Activated CD8-positive, alpha-beta T cell treated with anti-CD3 and anti-CD28 coated beads, Interleukin-2, amount 10 ng/mL, durations not matched to agents 7 days and 5 days (primary cell): ENCODE data around the gene KRT36. TPM values are rescaled to one million over a fixed set of nuclear protein-coding genes. Genes with fewer than 3 reads are reported as not detected.

Source experiments
- ATAC-seq: fragments of 150-1000 bp; cut with Tn5 transposase; one replicate; pipeline ENCODE4 v1.10.0; 2021; ENCODE audit warnings: moderate library complexity
- CTCF ChIA-PET: fragments of 350-600 bp; sonication (Branson Sonifier 250); formaldehyde crosslinking; loops from one replicate; lab custom pipeline; 2021; ENCODE audit warnings: antibody characterized with exemption; lab: Charles Lee
- POLR2A ChIA-PET: fragments of 350-600 bp; sonication (Branson Sonifier 250); formaldehyde crosslinking; loops from one replicate; lab custom pipeline; 2021; ENCODE audit warnings: antibody characterized with exemption; lab: Charles Lee
- DNase-seq: peaks from one replicate; pipeline ENCODE4 v3.0.0-alpha.2; 2020
- H3K27ac Mint-ChIP-seq: one replicate; pipeline ENCODE4 v1.8.0; 2021; ENCODE audit warnings: mild to moderate bottlenecking, mixed read lengths
- H3K27me3 Mint-ChIP-seq: one replicate; pipeline ENCODE4 v1.8.0; 2021; ENCODE audit warnings: low read depth, mixed read lengths
- H3K36me3 Mint-ChIP-seq: one replicate; pipeline ENCODE4 v1.8.0; 2021; ENCODE audit warnings: low read depth, mixed read lengths
- H3K4me1 Mint-ChIP-seq: one replicate; pipeline ENCODE4 v1.8.0; 2021; ENCODE audit warnings: low read depth, mixed read lengths
- H3K4me3 Mint-ChIP-seq: one replicate; pipeline ENCODE4 v1.8.0; 2021; ENCODE audit warnings: mild to moderate bottlenecking, mixed read lengths
- H3K9me3 Mint-ChIP-seq: one replicate; pipeline ENCODE4 v1.8.0; 2022; ENCODE audit warnings: mixed read lengths; ENCODE audit not compliant: insufficient read depth
- total RNA-seq, 2 experiments: library from RNA; stranded (reverse); gene quantifications; one replicate each; pipeline ENCODE4 v1.2.3, GENCODE V29; 2021

Gene KRT36
- total RNA-seq, 2 experiments from 2014 or later: not detected

GRCh38 chr17:41507315-41507880, 17.7 kb upstream of the KRT36 start:
- no peak overlapping the region for H3K4me3 Mint-ChIP-seq
- H3K4me1 Mint-ChIP-seq: no peaks in the 10 kb centered on the region
- H3K27ac Mint-ChIP-seq: no peak overlapping the region
- no peak for DNase-seq
- no peaks in the 10 kb centered on the region for H3K36me3 Mint-ChIP-seq
- no peak for ATAC-seq
- POLR2A ChIA-PET: no interaction called here
- H3K27me3 Mint-ChIP-seq: no peaks in the 10 kb centered on the region
- H3K9me3 Mint-ChIP-seq: no peaks in the 10 kb centered on the region
- CTCF ChIA-PET: interaction anchor here (2.4 kb wide), 2 partner anchors 42 to 155 kb away, joined by 6 to 8 read pairs; no protein-coding TSS in a partner anchor

GRCh38 chr17:41505809-41506767, 16.4 kb upstream of the KRT36 start:
- Mint-ChIP-seq H3K4me3 (no peak overlapping the region), H3K4me1 (no peaks in the 10 kb centered on the region), H3K27me3 (no peaks in the 10 kb centered on the region), H3K36me3 (no peaks in the 10 kb centered on the region), H3K9me3 (no peaks in the 10 kb centered on the region), H3K27ac (no peak overlapping the region)
- DNase-seq: no peak
- ATAC-seq: no peak
- ChIA-PET POLR2A (no interaction called here), CTCF (interaction anchor here (1.2 to 2.4 kb wide), 4 partner anchors 43 to 159 kb away, joined by 3 to 8 read pairs (median 4); no protein-coding TSS in a partner anchor)

DNA sequence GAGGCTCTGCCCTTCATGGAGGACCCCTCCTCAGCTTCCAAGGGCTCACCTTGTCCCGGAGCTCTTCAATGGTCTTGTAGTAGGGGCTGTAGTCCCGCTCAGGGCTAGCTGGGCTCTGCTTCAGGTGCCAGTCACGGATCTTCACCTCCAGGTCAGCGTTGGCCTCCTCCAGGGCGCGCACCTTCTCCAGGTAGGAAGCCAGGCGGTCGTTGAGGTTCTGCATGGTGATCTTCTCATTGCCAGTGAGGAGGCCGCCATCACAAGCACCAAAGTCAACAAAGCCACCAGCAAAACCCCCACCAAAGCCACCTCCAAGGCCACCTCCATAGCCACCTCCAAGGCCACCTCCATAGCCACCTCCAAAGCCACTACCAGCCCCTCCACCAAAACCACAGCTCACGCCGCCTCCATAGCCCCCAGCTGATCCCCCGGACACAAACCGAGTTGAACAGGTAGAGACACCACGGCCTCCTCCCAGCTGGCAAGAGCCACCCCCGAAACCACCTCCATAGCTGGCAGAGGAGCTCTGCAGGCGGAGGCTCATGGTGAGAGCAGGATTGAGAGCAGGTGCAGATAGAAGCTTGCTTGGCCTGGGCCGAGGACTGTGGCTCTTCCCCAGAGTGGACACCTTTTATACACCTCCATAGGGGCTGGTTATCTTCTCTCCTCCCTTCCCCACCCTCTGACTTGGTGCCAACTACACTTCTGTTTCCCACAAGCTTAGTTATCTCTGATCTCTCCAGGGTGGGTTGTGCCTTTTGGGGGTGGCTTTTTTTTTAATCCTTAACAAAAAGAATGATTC, 15.5 kb upstream of the KRT36 start, which contains the start of gene KRT13:
TSS of gene KRT13 (minus strand) at position 606 of the 802 bp plus-strand sequence. CDS start at position 544, 62 bp downstream.
- H3K4me3 Mint-ChIP-seq: no peak within 1 kb of the TSS

GRCh38 chr17:41504246-41504977, 14.7 kb upstream of the KRT36 start:
- ChIA-PET CTCF (interaction anchor here (1.6 kb wide), 1 partner anchor 44 kb away, joined by 3 read pairs; no protein-coding TSS in a partner anchor), POLR2A (interaction anchor here (1.6 kb wide), 1 partner anchor 184 kb away, joined by 3 read pairs; the partner anchor contains the start of gene EIF1)
- ATAC-seq (no peak), DNase-seq (no peak)
- H3K36me3 Mint-ChIP-seq: no peaks in the 10 kb centered on the region
- no peak overlapping the region for H3K27ac Mint-ChIP-seq
- no peaks in the 10 kb centered on the region for H3K9me3 Mint-ChIP-seq
- no peaks in the 10 kb centered on the region for H3K4me1 Mint-ChIP-seq
- no peaks in the 10 kb centered on the region for H3K27me3 Mint-ChIP-seq
- no peak overlapping the region for H3K4me3 Mint-ChIP-seq

More for the DNA sequence above, 15.5 kb upstream of the KRT36 start, which contains the start of gene KRT13:
- H3K36me3 Mint-ChIP-seq: no peaks in the 10 kb centered on the region
- H3K27me3 Mint-ChIP-seq: no peaks in the 10 kb centered on the region
- no peaks in the 10 kb centered on the region for H3K4me1 Mint-ChIP-seq
- ChIA-PET CTCF (interaction anchor here (1.2 to 1.6 kb wide), 3 partner anchors 43 to 160 kb away, joined by 3 read pairs; no protein-coding TSS in a partner anchor), POLR2A (no interaction called here)
- ATAC-seq (no peak), DNase-seq (no peak)
- no peaks in the 10 kb centered on the region for H3K9me3 Mint-ChIP-seq
- H3K27ac Mint-ChIP-seq: no peak within 1 kb of the TSS

- POLR2A ChIA-PET: interaction anchor here (1.6 kb wide), 1 partner anchor 185 kb away, joined by 3 read pairs; the partner anchor contains the start of gene EIF1
- H3K4me1 Mint-ChIP-seq: no peaks in the 10 kb centered on the region
- H3K4me3 Mint-ChIP-seq: no peak overlapping the region
- H3K27me3 Mint-ChIP-seq: no peaks in the 10 kb centered on the region
- ATAC-seq (no peak), DNase-seq (no peak)
- H3K9me3 Mint-ChIP-seq: no peaks in the 10 kb centered on the region
- CTCF ChIA-PET: interaction anchor here (1.6 kb wide), 1 partner anchor 45 kb away, joined by 3 read pairs; no protein-coding TSS in a partner anchor
- no peak overlapping the region for H3K27ac Mint-ChIP-seq
- H3K36me3 Mint-ChIP-seq: no peaks in the 10 kb centered on the region
Measured at GRCh38 chr17:41503202-41503601, 13.5 kb upstream of the KRT36 start.

DNA sequence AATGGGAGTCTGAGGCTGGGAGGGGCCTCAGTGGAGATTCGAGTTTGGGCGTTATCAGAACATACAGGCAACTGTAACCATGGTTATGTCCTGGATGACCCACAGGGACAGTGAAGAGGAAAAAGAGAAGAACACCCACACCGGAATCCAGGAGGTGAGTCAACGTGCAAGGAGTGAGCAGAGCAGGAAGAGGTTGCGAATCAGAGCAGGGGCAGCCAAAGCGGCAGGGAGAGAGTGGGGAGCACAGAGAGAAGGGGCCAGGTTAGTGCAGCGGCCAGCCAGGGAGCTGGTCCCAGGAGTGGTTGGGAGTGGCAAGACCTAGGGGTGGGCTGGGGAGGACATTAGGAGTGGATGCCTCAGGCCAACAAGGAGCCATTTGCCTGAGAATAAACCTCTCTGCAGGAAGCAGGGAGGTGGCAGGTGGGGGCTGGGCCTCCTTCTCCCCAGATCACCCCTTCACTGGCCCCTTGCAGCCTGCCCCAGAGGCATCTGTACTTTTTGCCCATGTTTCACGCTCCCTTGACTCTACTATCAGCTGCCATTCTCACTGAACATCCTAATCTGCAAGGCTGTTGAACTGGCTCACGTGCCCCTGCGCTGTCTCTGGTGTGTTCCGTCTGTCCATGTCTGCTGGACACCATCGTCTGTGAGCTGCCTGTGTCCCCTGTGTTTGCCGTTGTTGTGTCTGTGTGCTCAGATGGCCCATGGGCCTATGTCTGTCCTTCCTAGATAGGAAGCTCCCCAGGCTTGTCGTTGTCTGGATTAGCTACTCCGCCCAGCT, 10.6 kb upstream of the KRT36 start:
- Mint-ChIP-seq H3K4me1 (peaks cover 11% of the 10 kb centered on the region), H3K27ac (no peak overlapping the region), H3K9me3 (no peaks in the 10 kb centered on the region), H3K27me3 (no peaks in the 10 kb centered on the region), H3K36me3 (no peaks in the 10 kb centered on the region), H3K4me3 (no peak overlapping the region)
- POLR2A ChIA-PET: no interaction called here
- DNase-seq (no peak), ATAC-seq (no peak)
- CTCF ChIA-PET: interaction anchor here (1.0 kb wide), 1 partner anchor 12 kb away, joined by 3 read pairs; no protein-coding TSS in a partner anchor

DNA sequence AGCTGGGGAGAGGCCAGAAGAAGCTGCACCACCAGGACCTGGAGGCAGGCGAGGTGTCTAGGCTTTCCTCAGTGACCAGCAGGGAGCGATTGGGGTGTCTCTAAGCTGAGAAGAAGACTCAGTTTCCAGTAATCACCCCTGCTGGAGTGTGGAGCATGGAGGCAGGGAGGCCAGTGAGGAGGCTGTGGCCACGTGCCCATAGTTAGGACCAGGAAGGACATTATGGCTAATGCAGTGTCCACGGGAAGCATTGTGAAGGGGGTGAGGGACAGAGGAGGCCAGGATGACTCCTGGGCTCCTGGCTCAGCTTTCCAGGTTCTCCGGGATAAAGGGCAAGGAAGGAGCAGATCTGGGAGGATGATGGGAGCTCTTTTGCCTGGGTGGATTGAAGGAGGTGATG, 10.0 kb upstream of the KRT36 start:
- H3K4me3 Mint-ChIP-seq: no peak overlapping the region
- no peaks in the 10 kb centered on the region for H3K27me3 Mint-ChIP-seq
- H3K4me1 Mint-ChIP-seq: peaks cover 11% of the 10 kb centered on the region
- no peaks in the 10 kb centered on the region for H3K9me3 Mint-ChIP-seq
- DNase-seq (no peak), ATAC-seq (no peak)
- ChIA-PET CTCF (no interaction called here), POLR2A (no interaction called here)
- no peak overlapping the region for H3K27ac Mint-ChIP-seq
- H3K36me3 Mint-ChIP-seq: no peaks in the 10 kb centered on the region

GRCh38 chr17:41498276-41498675, 8.6 kb upstream of the KRT36 start:
- no peak overlapping the region for H3K27ac Mint-ChIP-seq
- no peaks in the 10 kb centered on the region for H3K27me3 Mint-ChIP-seq
- H3K36me3 Mint-ChIP-seq: no peaks in the 10 kb centered on the region
- H3K4me3 Mint-ChIP-seq: no peak overlapping the region
- CTCF ChIA-PET: interaction anchor here (0.9 to 1.7 kb wide), 5 partner anchors 51 to 176 kb away, joined by 3 to 7 read pairs (median 3); no protein-coding TSS in a partner anchor
- no peak for ATAC-seq
- DNase-seq: no peak
- POLR2A ChIA-PET: no interaction called here
- H3K9me3 Mint-ChIP-seq: no peaks in the 10 kb centered on the region
- peaks cover 11% of the 10 kb centered on the region for H3K4me1 Mint-ChIP-seq

- Mint-ChIP-seq H3K27me3 (no peaks in the 10 kb centered on the region), H3K36me3 (no peaks in the 10 kb centered on the region), H3K4me1 (peaks cover 11% of the 10 kb centered on the region), H3K27ac (peak overlapping the region; percentile 48), H3K4me3 (no peak overlapping the region), H3K9me3 (no peaks in the 10 kb centered on the region)
- peak; percentile 96 for ATAC-seq
- POLR2A ChIA-PET: no interaction called here
- DNase-seq: peak; percentile 82
- CTCF ChIA-PET: interaction anchor here (0.8 to 1.7 kb wide), 5 partner anchors 52 to 587 kb away, joined by 3 to 7 read pairs (median 4); no protein-coding TSS in a partner anchor
Measured at GRCh38 chr17:41496803-41497484, 7.2 kb upstream of the KRT36 start.
